Measurements from ENCODE around the gene CLCN6.

Gene CLCN6

GRCh38 chr1:11860587-11860986 is 54.6 kb downstream of the CLCN6 start:
- no peaks in the 10 kb centered on the region for H3K36me3 ChIP-seq (ENCODE audit: control insufficient read depth, insufficient read depth, low read length)

GRCh38 chr1:11862890-11863289 is 56.9 kb downstream of the CLCN6 start:
- Histone ChIP-seq H3K36me3 (ENCODE audit: control insufficient read depth, insufficient read depth, low read length) (no peaks in the 10 kb centered on the region), H3K9me3 (ENCODE audit: control insufficient read depth, insufficient read depth, low read length) (no peaks in the 10 kb centered on the region), H3K27ac (ENCODE audit: low read depth, low read length) (no peak overlapping the region), H3K27me3 (ENCODE audit: control insufficient read depth, insufficient read depth, low read length) (peaks cover 17% of the 10 kb centered on the region), H3K4me3 (ENCODE audit: low read depth, low read length) (no peak overlapping the region), H3K4me1 (ENCODE audit: control insufficient read depth, insufficient read depth, low read length) (0 out of 2 replicates have a peak, but pooled peaks cover 3% of the 10 kb centered on the region), H3K9ac (ENCODE audit: low read depth, low read length) (no peak overlapping the region)

More at GRCh38 chr1:11860587-11860986, 54.6 kb downstream of the CLCN6 start:
- peaks cover 24% of the 10 kb centered on the region for H3K27me3 ChIP-seq (ENCODE audit: control insufficient read depth, insufficient read depth, low read length)
- 0 out of 2 replicates have a peak, but pooled peaks cover 3% of the 10 kb centered on the region for H3K4me1 ChIP-seq (ENCODE audit: control insufficient read depth, insufficient read depth, low read length)
- H3K9ac ChIP-seq (ENCODE audit: low read depth, low read length), result no peak overlapping the region
- no peaks in the 10 kb centered on the region for H3K9me3 ChIP-seq (ENCODE audit: control insufficient read depth, insufficient read depth, low read length)
- no peak overlapping the region for H3K27ac ChIP-seq (ENCODE audit: low read depth, low read length)
- no peak overlapping the region for H3K4me3 ChIP-seq (ENCODE audit: low read depth, low read length)

- 0 out of 2 replicates have a peak, but pooled peaks cover under 1% of the 10 kb centered on the region for H3K4me1 ChIP-seq (ENCODE audit: control insufficient read depth, insufficient read depth, low read length)
- H3K9ac ChIP-seq (ENCODE audit: low read depth, low read length), result no peak overlapping the region
- H3K9me3 ChIP-seq (ENCODE audit: control insufficient read depth, insufficient read depth, low read length), result no peaks in the 10 kb centered on the region
- H3K27me3 ChIP-seq (ENCODE audit: control insufficient read depth, insufficient read depth, low read length), result no peaks in the 10 kb centered on the region
- no peak overlapping the region for H3K4me3 ChIP-seq (ENCODE audit: low read depth, low read length)
- no peaks in the 10 kb centered on the region for H3K36me3 ChIP-seq (ENCODE audit: control insufficient read depth, insufficient read depth, low read length)
- H3K27ac ChIP-seq (ENCODE audit: low read depth, low read length), result no peak overlapping the region
Measured at GRCh38 chr1:11868331-11868980, 62.5 kb downstream of the CLCN6 start.

- H3K27me3 ChIP-seq (ENCODE audit: control insufficient read depth, insufficient read depth, low read length), result no peaks in the 10 kb centered on the region
- H3K27ac ChIP-seq (ENCODE audit: low read depth, low read length), result no peak overlapping the region
- H3K9ac ChIP-seq (ENCODE audit: low read depth, low read length), result no peak overlapping the region
- H3K9me3 ChIP-seq (ENCODE audit: control insufficient read depth, insufficient read depth, low read length), result no peaks in the 10 kb centered on the region
- no peak overlapping the region for H3K4me3 ChIP-seq (ENCODE audit: low read depth, low read length)
- no peaks in the 10 kb centered on the region for H3K36me3 ChIP-seq (ENCODE audit: control insufficient read depth, insufficient read depth, low read length)
- H3K4me1 ChIP-seq (ENCODE audit: control insufficient read depth, insufficient read depth, low read length), result 0 out of 2 replicates have a peak, but pooled peaks cover 4% of the 10 kb centered on the region
Measured at GRCh38 chr1:11869104-11869503, 63.1 kb downstream of the CLCN6 start.

- Histone ChIP-seq H3K4me3 (ENCODE audit: low read depth, low read length) (no peak overlapping the region), H3K36me3 (ENCODE audit: control insufficient read depth, insufficient read depth, low read length) (no peaks in the 10 kb centered on the region), H3K27me3 (ENCODE audit: control insufficient read depth, insufficient read depth, low read length) (no peaks in the 10 kb centered on the region), H3K9ac (ENCODE audit: low read depth, low read length) (no peak overlapping the region), H3K9me3 (ENCODE audit: control insufficient read depth, insufficient read depth, low read length) (no peaks in the 10 kb centered on the region), H3K4me1 (ENCODE audit: control insufficient read depth, insufficient read depth, low read length) (0 out of 2 replicates have a peak, but pooled peaks cover 4% of the 10 kb centered on the region), H3K27ac (ENCODE audit: low read depth, low read length) (no peak overlapping the region)
Measured at GRCh38 chr1:11869650-11870207, 63.7 kb downstream of the CLCN6 start.

GRCh38 chr1:11872545-11872944 is 66.6 kb downstream of the CLCN6 start:
- Histone ChIP-seq H3K36me3 (ENCODE audit: control insufficient read depth, insufficient read depth, low read length) (no peaks in the 10 kb centered on the region), H3K9ac (ENCODE audit: low read depth, low read length) (no peak overlapping the region), H3K4me1 (ENCODE audit: control insufficient read depth, insufficient read depth, low read length) (0 out of 2 replicates have a peak, but pooled peaks cover 4% of the 10 kb centered on the region), H3K9me3 (ENCODE audit: control insufficient read depth, insufficient read depth, low read length) (no peaks in the 10 kb centered on the region), H3K27me3 (ENCODE audit: control insufficient read depth, insufficient read depth, low read length) (no peaks in the 10 kb centered on the region), H3K27ac (ENCODE audit: low read depth, low read length) (no peak overlapping the region), H3K4me3 (ENCODE audit: low read depth, low read length) (no peak overlapping the region)

GRCh38 chr1:11873395-11874257 is 67.6 kb downstream of the CLCN6 start:
- Histone ChIP-seq H3K4me1 (ENCODE audit: control insufficient read depth, insufficient read depth, low read length) (0 out of 2 replicates have a peak, but pooled peaks cover 4% of the 10 kb centered on the region), H3K27ac (ENCODE audit: low read depth, low read length) (no peak overlapping the region), H3K36me3 (ENCODE audit: control insufficient read depth, insufficient read depth, low read length) (no peaks in the 10 kb centered on the region), H3K4me3 (ENCODE audit: low read depth, low read length) (no peak overlapping the region), H3K27me3 (ENCODE audit: control insufficient read depth, insufficient read depth, low read length) (no peaks in the 10 kb centered on the region), H3K9ac (ENCODE audit: low read depth, low read length) (no peak overlapping the region), H3K9me3 (ENCODE audit: control insufficient read depth, insufficient read depth, low read length) (no peaks in the 10 kb centered on the region)

GRCh38 chr1:11874258-11874562 is 68.2 kb downstream of the CLCN6 start:
- Histone ChIP-seq H3K4me1 (ENCODE audit: control insufficient read depth, insufficient read depth, low read length) (0 out of 2 replicates have a peak, but pooled peaks cover 4% of the 10 kb centered on the region), H3K27me3 (ENCODE audit: control insufficient read depth, insufficient read depth, low read length) (no peaks in the 10 kb centered on the region), H3K27ac (ENCODE audit: low read depth, low read length) (no peak overlapping the region), H3K4me3 (ENCODE audit: low read depth, low read length) (no peak overlapping the region), H3K36me3 (ENCODE audit: control insufficient read depth, insufficient read depth, low read length) (no peaks in the 10 kb centered on the region), H3K9me3 (ENCODE audit: control insufficient read depth, insufficient read depth, low read length) (no peaks in the 10 kb centered on the region), H3K9ac (ENCODE audit: low read depth, low read length) (no peak overlapping the region)

GRCh38 chr1:11874624-11875023 is 68.6 kb downstream of the CLCN6 start:
- Histone ChIP-seq H3K36me3 (ENCODE audit: control insufficient read depth, insufficient read depth, low read length) (no peaks in the 10 kb centered on the region), H3K4me1 (ENCODE audit: control insufficient read depth, insufficient read depth, low read length) (0 out of 2 replicates have a peak, but pooled peaks cover 4% of the 10 kb centered on the region), H3K27ac (ENCODE audit: low read depth, low read length) (no peak overlapping the region), H3K9me3 (ENCODE audit: control insufficient read depth, insufficient read depth, low read length) (no peaks in the 10 kb centered on the region), H3K27me3 (ENCODE audit: control insufficient read depth, insufficient read depth, low read length) (no peaks in the 10 kb centered on the region), H3K4me3 (ENCODE audit: low read depth, low read length) (no peak overlapping the region), H3K9ac (ENCODE audit: low read depth, low read length) (no peak overlapping the region)

GRCh38 chr1:11875094-11875493 is 69.1 kb downstream of the CLCN6 start:
- Histone ChIP-seq H3K4me3 (ENCODE audit: low read depth, low read length) (no peak overlapping the region), H3K36me3 (ENCODE audit: control insufficient read depth, insufficient read depth, low read length) (no peaks in the 10 kb centered on the region), H3K4me1 (ENCODE audit: control insufficient read depth, insufficient read depth, low read length) (0 out of 2 replicates have a peak, but pooled peaks cover 4% of the 10 kb centered on the region), H3K9ac (ENCODE audit: low read depth, low read length) (no peak overlapping the region), H3K27me3 (ENCODE audit: control insufficient read depth, insufficient read depth, low read length) (no peaks in the 10 kb centered on the region), H3K27ac (ENCODE audit: low read depth, low read length) (no peak overlapping the region), H3K9me3 (ENCODE audit: control insufficient read depth, insufficient read depth, low read length) (no peaks in the 10 kb centered on the region)

- Histone ChIP-seq H3K4me1 (ENCODE audit: control insufficient read depth, insufficient read depth, low read length) (0 out of 2 replicates have a peak, but pooled peaks cover 4% of the 10 kb centered on the region), H3K27ac (ENCODE audit: low read depth, low read length) (no peak overlapping the region), H3K4me3 (ENCODE audit: low read depth, low read length) (no peak overlapping the region), H3K36me3 (ENCODE audit: control insufficient read depth, insufficient read depth, low read length) (no peaks in the 10 kb centered on the region), H3K9me3 (ENCODE audit: control insufficient read depth, insufficient read depth, low read length) (no peaks in the 10 kb centered on the region), H3K9ac (ENCODE audit: low read depth, low read length) (no peak overlapping the region), H3K27me3 (ENCODE audit: control insufficient read depth, insufficient read depth, low read length) (no peaks in the 10 kb centered on the region)
Measured at GRCh38 chr1:11877074-11877473, 71.1 kb downstream of the CLCN6 start.
